GM18951 (cell line): Measurements from ENCODE around the gene TSSC4.

Experiments
- POLR2A ChIP-seq: IDR thresholded peaks from 4 replicates; pipeline ENCODE4 v1.6.1; 2011; ENCODE audit warnings: mild to moderate bottlenecking; ENCODE audit not compliant: insufficient read length, insufficient read depth; ENCODE audit errors: extremely low read depth
- in situ Hi-C: fragments of 300-500 bp; cut with MboI; formaldehyde crosslinking; loops from one replicate; pipeline ENCODE4 v1.12.0; 2022; ENCODE audit warnings: low sequenced_read_pairs, mixed read lengths, inconsistent platforms; ENCODE audit not compliant: unreplicated experiment

TSSC4 gene

DNA sequence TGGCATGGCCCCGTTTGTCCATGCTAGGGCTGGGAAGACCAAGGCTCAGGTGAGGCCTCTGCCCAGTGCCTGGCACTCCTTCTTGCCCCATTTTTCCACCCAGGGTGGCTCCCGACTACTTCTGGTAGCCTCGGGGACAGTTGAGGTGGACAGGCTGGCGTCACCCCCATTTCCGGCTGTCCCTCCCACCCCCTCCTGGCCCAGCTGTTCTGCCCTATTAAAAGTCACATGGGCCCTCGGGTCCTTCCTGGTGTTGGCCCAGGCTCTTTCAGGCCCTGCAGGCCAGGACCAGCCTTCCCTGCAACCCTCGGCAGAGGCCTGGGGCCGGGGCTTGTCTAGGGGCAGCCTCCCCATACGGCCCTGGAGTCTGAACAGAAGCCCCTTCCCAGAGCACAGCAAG is 14.0 kb upstream of the TSSC4 start:
- in situ Hi-C loops: no loop called here
- TF ChIP-seq POLR2A: no peak

DNA sequence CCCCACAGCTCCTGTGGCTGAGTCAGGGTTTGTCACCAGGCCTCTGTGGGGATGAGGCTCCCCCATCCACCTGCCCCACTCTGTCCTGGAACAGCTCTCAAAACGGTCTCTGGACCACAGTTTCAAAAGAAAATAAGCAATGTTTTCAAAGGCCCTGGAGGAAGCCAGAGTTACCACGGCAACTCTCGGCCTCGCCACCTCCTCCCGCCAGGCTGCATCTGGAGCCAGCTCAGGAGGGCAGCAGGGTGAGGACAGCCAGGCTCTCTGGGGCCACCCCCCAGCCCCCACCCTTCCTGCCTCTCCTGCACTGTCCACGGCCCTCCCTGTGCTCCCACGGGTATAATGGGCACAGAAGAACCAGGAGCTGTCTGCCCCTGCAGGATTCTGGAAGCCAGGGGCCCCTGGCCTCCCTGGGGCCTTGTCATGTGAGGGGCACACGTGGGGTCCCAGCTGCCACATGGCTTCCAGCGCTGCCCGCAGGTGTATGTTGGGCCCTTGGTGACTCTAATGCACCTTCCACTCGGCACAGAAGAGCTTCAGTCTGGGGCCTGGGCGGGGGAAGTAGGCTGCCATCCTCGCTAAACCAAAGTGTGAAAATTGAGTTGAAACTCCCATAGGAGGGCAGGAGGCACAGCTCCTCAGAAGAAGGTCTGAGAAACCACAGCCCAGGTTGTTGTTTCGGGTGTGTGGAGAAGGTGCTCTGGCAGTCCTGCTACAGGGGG is 13.1 kb upstream of the TSSC4 start:
- peak; percentile 4 for TF ChIP-seq POLR2A
- in situ Hi-C loops: no loop called here

DNA sequence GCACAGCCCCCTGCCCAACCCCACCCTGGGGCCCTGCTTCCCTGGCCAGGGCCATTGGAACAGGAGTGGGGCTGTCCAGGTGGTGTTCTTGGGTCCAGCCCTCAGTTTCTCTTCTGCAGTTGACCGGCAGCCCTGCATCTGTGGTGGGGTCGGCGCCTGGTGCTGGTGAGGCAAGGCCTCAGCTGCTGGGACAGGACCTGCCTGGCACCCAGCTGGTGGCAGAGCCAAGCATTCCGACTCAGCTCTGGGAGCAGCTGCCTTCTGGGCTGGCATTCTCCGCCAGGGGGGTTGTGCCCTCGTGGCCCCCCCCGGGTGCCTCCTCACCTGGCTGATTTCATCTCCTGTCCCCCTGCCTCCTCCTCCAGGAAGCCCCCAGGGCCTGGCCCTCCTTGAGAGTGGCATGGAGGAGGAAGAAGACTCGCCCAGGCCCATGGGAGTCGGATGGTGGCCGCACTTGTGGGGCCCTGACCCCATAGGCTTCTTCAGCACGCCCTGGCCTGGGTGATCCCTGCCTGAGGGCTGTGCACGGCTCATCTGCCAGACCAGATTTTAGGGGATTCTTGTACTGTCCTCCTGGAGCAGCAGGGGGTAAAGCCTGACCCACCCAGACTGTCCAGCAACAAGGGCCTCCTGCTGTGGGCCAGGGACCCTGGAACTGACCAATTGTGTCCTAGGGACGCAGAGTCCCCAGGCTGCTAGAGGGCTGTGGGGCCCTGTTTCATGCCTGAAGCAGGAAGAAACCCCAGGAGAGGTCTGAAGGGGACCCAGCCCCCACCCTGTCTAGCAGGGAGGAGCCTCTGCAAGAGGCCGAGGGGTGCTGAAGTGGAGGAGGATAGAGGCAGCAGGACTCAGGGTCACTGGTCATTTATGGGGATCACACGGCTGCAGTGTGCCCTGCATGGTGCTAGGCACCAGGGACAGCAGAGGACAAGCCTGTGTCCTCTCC is 11.8 kb upstream of the TSSC4 start:
- in situ Hi-C loops: no loop called here
- no peak for TF ChIP-seq POLR2A

DNA sequence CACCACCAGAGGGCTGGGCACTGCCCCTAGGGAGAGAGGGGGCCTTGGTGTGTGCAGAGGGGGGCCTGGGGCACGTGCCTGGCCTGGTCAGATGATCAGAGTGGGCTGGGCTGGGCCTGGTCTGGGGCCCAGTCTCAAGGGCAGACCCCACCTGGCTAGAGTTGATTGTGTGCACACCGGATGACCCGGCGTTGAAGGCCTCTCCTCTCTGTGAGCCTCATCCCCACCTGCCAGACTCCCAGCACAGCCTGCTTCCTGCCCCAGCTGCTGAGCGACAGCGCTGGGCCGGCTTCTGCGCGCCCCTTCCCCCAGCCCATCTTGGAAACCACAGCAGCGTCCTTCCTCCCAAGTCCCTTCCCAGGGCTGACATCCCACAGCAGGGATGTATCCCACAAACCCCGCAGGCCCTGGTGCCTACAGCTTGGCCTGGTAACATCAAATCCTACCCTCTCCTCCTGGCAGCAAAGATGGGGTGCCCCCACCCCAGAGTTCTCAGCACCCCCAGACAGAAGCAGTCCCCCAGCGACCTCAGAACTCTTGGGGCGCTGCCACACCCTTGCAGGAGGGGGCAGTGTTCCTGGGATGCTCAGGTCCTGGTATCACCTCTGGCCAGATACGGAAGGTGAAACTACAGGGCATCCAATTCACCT is 11.0 kb upstream of the TSSC4 start:
- no peak for TF ChIP-seq POLR2A
- in situ Hi-C loops: no loop called here

DNA sequence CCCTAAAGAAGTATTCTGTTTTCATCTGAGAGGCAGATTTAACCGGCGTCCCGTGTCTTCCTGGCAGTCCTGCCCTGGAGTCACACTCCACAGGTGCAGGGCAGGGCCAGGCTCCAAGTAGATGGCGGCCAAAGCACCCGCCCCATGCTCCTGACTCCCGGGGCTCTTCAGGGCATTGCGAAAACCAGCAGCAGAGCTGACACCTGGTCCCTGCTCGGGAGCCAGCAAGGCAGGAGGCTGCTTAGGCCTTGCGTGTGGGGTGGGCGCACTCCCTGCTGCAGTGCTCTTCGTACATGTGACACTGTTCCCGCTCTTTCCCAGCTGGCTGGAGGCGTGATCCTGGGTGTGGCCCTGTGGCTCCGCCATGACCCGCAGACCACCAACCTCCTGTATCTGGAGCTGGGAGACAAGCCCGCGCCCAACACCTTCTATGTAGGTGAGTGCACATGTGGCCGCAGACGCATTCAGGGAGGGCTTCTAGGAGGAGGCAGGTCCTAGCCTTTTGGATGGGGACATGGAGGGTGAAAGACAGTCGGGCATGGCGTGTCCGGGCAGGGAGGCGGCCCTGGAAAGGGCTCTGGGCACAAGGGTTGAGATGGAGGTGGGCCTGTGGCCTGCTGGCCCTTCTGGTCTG is 10.3 kb upstream of the TSSC4 start:
- TF ChIP-seq POLR2A: no peak
- in situ Hi-C loops: no loop called here

DNA sequence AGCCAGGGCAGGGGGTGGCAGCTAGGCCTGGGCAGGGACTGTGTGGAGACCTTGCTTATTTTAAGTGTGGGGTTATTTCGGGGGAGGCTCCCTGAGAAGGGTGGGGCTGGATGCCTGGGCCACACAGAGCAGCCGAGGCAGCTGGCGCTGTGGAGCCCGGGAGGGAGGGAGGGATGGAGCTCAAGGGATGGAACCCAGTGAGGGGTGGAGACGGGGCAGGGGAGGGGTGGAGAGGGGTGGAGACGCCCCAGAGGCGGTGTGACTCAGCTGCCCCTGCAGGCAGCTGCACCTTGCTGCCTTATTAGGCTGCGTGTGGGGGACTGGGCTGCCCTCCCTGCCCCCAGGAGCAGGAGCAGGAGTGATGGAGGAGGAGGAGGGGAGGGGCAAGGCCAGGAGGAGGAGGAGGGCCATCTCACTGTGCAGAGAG is 9.8 kb upstream of the TSSC4 start:
- in situ Hi-C loops: no loop called here
- no peak for TF ChIP-seq POLR2A

DNA sequence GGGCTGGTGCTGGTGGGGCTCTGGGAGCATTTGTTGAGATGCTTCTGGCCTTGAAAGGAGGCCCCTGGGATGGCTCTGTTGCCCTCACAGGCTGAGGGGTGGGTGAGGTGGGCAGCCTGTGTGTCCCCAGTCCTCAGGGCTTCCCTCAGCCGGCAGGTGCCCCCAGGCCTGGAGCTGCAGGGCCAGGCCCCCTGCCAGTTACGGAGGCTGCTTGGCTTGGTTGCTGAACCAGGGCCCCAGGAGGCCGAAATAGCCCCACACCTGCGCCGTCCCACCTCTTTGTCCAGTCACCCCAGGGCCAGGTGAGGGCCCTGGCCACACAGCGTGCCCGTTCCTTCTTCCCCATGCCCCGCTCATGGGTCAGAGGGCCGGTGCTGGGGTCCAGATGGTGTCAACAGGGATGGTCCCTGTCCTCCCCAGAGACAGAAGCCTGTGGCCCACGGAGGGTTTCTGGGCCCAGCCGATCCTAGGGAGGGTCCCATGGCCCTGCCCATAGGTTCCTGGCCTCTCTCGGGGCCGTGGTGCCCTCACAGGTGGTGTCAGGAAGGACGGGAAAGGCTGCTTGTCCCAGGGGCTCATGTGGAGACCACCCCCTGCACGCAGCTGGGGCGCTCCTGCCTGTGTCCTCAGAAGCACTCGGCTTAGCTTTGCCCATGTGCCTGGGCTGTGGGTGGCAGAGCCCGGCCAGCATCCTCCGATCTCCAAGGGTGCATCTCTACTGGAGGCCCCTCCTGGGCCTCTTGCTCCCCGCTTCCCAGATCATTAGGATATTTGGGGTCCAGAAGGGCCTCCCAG is 9.2 kb upstream of the TSSC4 start:
- in situ Hi-C loops: no loop called here
- no peak for TF ChIP-seq POLR2A

DNA sequence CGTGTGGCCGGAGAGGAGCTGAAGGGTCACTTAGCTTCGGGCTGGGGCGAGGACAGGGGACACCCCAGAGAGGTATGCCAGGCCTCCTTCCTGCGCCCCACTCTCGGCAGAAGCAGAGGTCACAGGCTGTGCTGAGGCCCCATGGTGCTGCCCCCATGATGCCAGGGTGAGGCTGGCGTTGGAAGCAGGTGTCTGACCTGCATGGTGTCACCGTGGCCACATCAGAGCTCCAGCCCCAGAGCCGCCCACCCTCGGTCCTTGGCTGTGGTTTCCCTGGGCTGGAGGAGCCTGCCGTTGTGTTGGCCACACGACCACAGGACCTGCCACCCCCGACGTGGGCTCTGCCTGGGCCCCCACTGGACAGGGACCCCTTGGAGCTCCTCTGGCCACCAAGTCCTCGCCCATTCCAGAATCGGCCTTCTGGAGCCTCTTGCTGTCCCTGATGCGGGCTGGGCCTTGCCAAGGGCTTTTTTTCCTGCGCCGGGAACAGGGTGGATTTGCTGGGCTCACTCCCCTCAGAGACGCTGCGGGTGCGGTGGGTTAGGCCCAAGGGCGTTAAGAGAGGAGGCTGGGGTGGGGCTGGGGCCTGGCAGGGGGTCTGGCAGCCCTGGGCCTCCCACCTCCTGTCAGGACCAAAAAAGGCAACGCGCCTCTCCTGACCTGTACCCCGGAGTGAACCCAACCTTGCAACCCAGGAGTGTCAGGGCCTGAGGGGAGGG is 8.2 kb upstream of the TSSC4 start:
- TF ChIP-seq POLR2A: no peak
- in situ Hi-C loops: no loop called here

DNA sequence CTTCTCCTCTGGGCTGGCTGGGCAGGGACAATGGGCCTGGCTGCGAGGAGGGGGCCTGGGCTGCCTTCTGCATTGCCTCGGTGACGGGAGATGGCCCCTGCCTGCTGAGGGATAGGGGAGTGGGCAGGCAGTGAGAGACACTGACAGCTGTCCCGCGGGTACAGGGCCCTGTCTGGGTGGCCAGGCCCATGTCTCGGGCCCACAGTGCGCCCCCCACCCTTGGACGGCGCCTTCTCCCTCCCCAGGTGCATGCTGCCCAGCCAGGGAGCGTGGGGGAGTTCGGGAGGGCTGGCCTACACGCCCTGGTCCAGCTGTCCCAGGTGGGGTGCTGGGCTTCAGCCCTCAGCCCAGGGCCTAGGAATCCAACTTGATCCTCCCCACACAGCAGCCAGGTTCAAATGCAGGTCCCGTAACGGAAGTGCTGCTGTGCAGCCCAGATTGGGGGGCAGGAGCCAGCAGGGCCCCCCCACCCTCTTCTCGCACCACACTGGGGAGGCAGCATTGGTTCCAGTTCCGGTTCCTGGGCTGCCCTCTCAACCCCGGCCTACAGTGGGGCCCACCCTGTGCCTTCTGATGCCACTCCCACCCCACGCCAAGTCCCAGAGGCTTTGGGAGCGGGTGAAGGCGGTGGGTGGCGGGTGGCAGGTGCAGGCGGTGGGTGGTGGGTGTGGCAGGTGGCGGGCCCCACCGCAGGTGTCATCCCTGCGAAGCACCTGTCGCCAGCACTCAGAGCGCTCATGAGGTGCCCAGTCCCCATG is 7.3 kb upstream of the TSSC4 start:
- in situ Hi-C loops: no loop called here
- TF ChIP-seq POLR2A: no peak

DNA sequence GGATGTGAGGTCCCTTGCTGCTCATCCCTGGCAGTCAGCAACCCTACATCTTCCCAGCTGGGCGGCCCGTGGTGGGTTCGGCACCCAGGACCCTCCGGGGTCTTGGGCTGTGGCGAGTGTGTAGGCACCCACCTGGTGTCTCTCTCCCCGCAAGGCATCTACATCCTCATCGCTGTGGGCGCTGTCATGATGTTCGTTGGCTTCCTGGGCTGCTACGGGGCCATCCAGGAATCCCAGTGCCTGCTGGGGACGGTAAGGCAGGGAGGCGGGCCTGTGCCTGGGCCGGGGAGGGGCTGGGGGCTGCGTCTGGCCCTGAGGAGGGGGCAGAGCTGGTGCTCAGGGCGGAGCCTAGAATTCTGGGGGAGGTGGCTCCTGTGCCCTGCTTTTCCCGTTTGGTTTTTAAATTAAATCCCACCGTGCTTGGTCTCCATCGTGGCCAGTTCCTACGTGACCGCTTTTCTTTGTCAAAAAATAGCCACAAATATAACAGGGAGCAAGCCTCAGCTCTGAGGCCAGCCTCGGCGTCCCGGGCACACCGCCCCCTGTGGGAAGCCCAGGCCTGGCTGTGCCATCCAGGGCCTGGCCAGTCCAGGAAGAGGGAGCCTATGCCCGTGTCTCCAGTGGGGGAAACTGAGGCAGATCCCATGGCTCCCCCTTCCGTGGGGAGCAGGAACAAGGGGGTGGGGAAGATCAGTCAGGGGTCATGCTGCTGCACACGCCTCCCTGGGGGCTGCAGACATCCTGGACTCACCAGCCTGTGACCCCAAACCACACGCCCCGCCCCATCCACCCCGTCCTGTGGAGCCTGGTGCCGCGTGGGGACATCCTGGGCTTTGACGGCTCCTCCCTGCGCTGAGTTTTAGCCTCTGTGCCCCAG is 6.4 kb upstream of the TSSC4 start:
- TF ChIP-seq POLR2A: no peak
- in situ Hi-C loops: no loop called here
